H9 (cell line): ENCODE data around the gene SERINC3. TPM values are rescaled to one million over a fixed set of nuclear protein-coding genes. Genes with fewer than 3 reads are reported as not detected.

Experiments used
- DNase-seq: peaks from one replicate; pipeline ENCODE4 v3.0.0-alpha.2; 2017
- H2AFZ ChIP-seq: one replicate; pipeline ENCODE4 v1.6.1; 2013; ENCODE audit warnings: mild to moderate bottlenecking, low read length, control low read depth, moderate library complexity
- H2AK5ac ChIP-seq: 2 replicates; pipeline ENCODE4 v1.6.1; 2013; ENCODE audit warnings: low read length, control low read depth, mixed read lengths; ENCODE audit not compliant: insufficient read length
- H2BK120ac ChIP-seq: one replicate; pipeline ENCODE4 v1.6.1; 2013; ENCODE audit warnings: low read depth, mild to moderate bottlenecking, low read length, control low read depth, inconsistent platforms; ENCODE audit not compliant: poor library complexity, severe bottlenecking
- H2BK12ac ChIP-seq: 2 replicates; pipeline ENCODE4 v1.6.1; 2013; ENCODE audit warnings: low read length, control low read depth, mixed read lengths, low read depth; ENCODE audit not compliant: insufficient read length
- H2BK15ac ChIP-seq: 2 replicates; pipeline ENCODE4 v1.6.1; 2013; ENCODE audit warnings: low read depth, low read length, control low read depth
- H2BK20ac ChIP-seq: one replicate; pipeline ENCODE4 v1.6.1; 2013; ENCODE audit warnings: low read depth, mild to moderate bottlenecking, low read length, control low read depth, inconsistent platforms; ENCODE audit not compliant: poor library complexity, severe bottlenecking
- H2BK5ac ChIP-seq: 2 replicates; pipeline ENCODE4 v1.6.1; 2013; ENCODE audit warnings: low read length, control low read depth, mixed read lengths; ENCODE audit not compliant: insufficient read length
- H3K14ac ChIP-seq: 2 replicates; pipeline ENCODE4 v1.6.1; 2013; ENCODE audit warnings: low read length, control low read depth; ENCODE audit not compliant: insufficient read depth
- H3K18ac ChIP-seq: 2 replicates; pipeline ENCODE4 v1.6.1; 2013; ENCODE audit warnings: low read depth, mild to moderate bottlenecking, mixed read lengths, low read length, control low read depth; ENCODE audit not compliant: insufficient read length
- H3K23ac ChIP-seq: 2 replicates; pipeline ENCODE4 v1.6.1; 2013; ENCODE audit warnings: low read length, control low read depth, mixed read lengths, low read depth; ENCODE audit not compliant: insufficient read length
- H3K23me2 ChIP-seq: 2 replicates; pipeline ENCODE4 v1.6.1; 2013; ENCODE audit warnings: low read depth, mild to moderate bottlenecking, mixed read lengths, low read length, control low read depth; ENCODE audit not compliant: insufficient read length, poor library complexity, severe bottlenecking
- H3K27ac ChIP-seq: 2 replicates; pipeline ENCODE4 v1.5.1; 2013; ENCODE audit warnings: low read length, control low read depth, mixed read lengths, low read depth; ENCODE audit not compliant: insufficient read length
- H3K27me3 ChIP-seq: 2 replicates; pipeline ENCODE4 v1.6.1; 2013; ENCODE audit warnings: low read length, control low read depth, inconsistent platforms; ENCODE audit not compliant: insufficient read depth
- H3K4ac ChIP-seq: 2 replicates; pipeline ENCODE4 v1.6.1; 2013; ENCODE audit warnings: low read depth, mild to moderate bottlenecking, control low read depth, inconsistent platforms, low read length, moderate library complexity
- H3K4me1 ChIP-seq: 2 replicates; pipeline ENCODE4 v1.6.1; 2013; ENCODE audit warnings: low read length, control low read depth, inconsistent platforms; ENCODE audit not compliant: insufficient read depth
- H3K4me2 ChIP-seq: 2 replicates; pipeline ENCODE4 v1.6.1; 2013; ENCODE audit warnings: low read length, control low read depth, mixed read lengths; ENCODE audit not compliant: insufficient read length, insufficient read depth
- H3K56ac ChIP-seq: 2 replicates; pipeline ENCODE4 v1.6.1; 2013; ENCODE audit warnings: low read depth, mild to moderate bottlenecking, mixed read lengths, low read length, control low read depth; ENCODE audit not compliant: insufficient read length
- H3K79me1 ChIP-seq: 2 replicates; pipeline ENCODE4 v1.6.1; 2013; ENCODE audit warnings: low read depth, mild to moderate bottlenecking, moderate library complexity, low read length, control low read depth, inconsistent platforms; ENCODE audit not compliant: insufficient read depth, poor library complexity, severe bottlenecking
- H3K79me2 ChIP-seq: 2 replicates; pipeline ENCODE4 v1.6.1; 2013; ENCODE audit warnings: low read length, control low read depth, inconsistent platforms; ENCODE audit not compliant: insufficient read depth
- H3K9ac ChIP-seq: 2 replicates; pipeline ENCODE4 v1.6.1; 2013; ENCODE audit warnings: low read length, control low read depth, mixed read lengths; ENCODE audit not compliant: insufficient read length; ENCODE audit errors: extremely low read depth
- H3K9me3 ChIP-seq: one replicate; pipeline ENCODE4 v1.6.1; 2013; ENCODE audit warnings: low read depth, low read length, inconsistent platforms; ENCODE audit not compliant: control insufficient read depth
- H3T11ph ChIP-seq: one replicate; pipeline ENCODE4 v1.6.1; 2013; ENCODE audit warnings: mild to moderate bottlenecking, low read length, control low read depth, inconsistent platforms
- H4K20me1 ChIP-seq: one replicate; pipeline ENCODE4 v1.6.1; 2013; ENCODE audit not compliant: control insufficient read depth, insufficient read length, insufficient read depth
- H4K5ac ChIP-seq: 2 replicates; pipeline ENCODE4 v1.6.1; 2013; ENCODE audit warnings: low read depth, mild to moderate bottlenecking, mixed read lengths, low read length, control low read depth; ENCODE audit not compliant: insufficient read length
- H4K8ac ChIP-seq: replicated peaks from 2 replicates; pipeline ENCODE4 v1.6.1; 2013; ENCODE audit warnings: low read length, control low read depth, mixed read lengths, low read depth; ENCODE audit not compliant: insufficient read length
- H4K91ac ChIP-seq: 2 replicates; pipeline ENCODE4 v1.6.1; 2013; ENCODE audit warnings: low read depth, mild to moderate bottlenecking, moderate library complexity, mixed read lengths, low read length, control low read depth; ENCODE audit not compliant: insufficient read length
- H3K27ac Mint-ChIP-seq, 3 experiments: 2 replicates in 2 of 3; 3 replicates in 1 of 3; pipeline ENCODE4 v1.8.0; 2020 to 2021; ENCODE audit warnings: mixed read lengths in 3 of 3, mild to moderate bottlenecking in 1 of 3, moderate library complexity in 1 of 3
- H3K27me3 Mint-ChIP-seq: 2 replicates; pipeline ENCODE4 v1.8.0; 2021; ENCODE audit warnings: low read depth, mild to moderate bottlenecking, moderate library complexity, mixed read lengths
- H3K36me3 Mint-ChIP-seq, 3 experiments: 2 replicates in 2 of 3; 3 replicates in 1 of 3; pipeline ENCODE4 v1.8.0; 2020 to 2021; ENCODE audit warnings: low read depth in 3 of 3, mixed read lengths in 3 of 3; ENCODE audit not compliant: insufficient read depth in 1 of 3
- H3K4me1 Mint-ChIP-seq, 2 experiments: 2 replicates each; pipeline ENCODE4 v1.8.0; 2020; ENCODE audit warnings: mixed read lengths in 2 of 2
- H3K4me3 Mint-ChIP-seq, 2 experiments: 2 replicates in 1 of 2; 3 replicates in 1 of 2; pipeline ENCODE4 v1.8.0; 2020 to 2021; ENCODE audit warnings: mild to moderate bottlenecking in 2 of 2, mixed read lengths in 2 of 2, moderate library complexity in 1 of 2
- H3K9me3 Mint-ChIP-seq, 2 experiments: 2 replicates in 1 of 2; 3 replicates in 1 of 2; pipeline ENCODE4 v1.8.0; 2020; ENCODE audit warnings: mild to moderate bottlenecking in 2 of 2, mixed read lengths in 2 of 2, moderate library complexity in 1 of 2
- CTCF ChIP-seq: fragments of 200-600 bp; sonication (generic); conservative IDR thresholded peaks from 3 replicates; pipeline ENCODE4 v1.8.0; 2021; ENCODE audit warnings: antibody characterized with exemption, mild to moderate bottlenecking
- WGBS: extraction: QIAGEN DNeasy Blood & Tissue Kit; methylation state at CpG from one replicate; pipeline ENCODE4 v1.1.7; 2013; ENCODE audit warnings: missing lambda C conversion rate, low lambda C conversion rate, mixed read lengths; ENCODE audit not compliant: insufficient read length; ENCODE audit errors: extremely low coverage; 5-methylcytosine and 5-hydroxymethylcytosine counted together
- total RNA-seq: library from RNA; stranded (reverse); gene quantifications from 2 replicates; pipeline ENCODE4 v1.2.1, GENCODE V29; 2021

Gene SERINC3
- total RNA-seq, 1 experiment from 2014 or later = 41.5 TPM

DNA sequence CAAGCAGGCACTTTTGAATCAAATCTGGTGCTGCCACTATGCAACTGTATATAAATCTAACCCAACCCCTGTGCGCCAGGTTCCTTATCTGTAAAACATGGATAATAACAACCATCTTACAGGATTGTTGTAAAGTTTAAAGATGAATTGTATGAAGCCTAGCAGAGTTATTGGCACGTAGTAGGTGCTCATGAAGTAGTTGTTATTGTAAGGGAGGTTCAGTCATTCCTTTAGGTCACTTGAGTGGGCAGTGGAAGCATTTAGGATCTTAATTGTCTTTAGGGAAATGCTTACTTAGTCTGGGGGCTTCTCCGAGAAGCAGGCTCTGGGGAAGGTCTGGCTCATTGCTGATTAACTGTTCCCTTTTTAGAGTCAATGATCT is 30.7 kb upstream of the SERINC3 start:
- no peak overlapping the region for H3T11ph ChIP-seq
- no peak overlapping the region for H2BK5ac ChIP-seq
- no peak overlapping the region for H3K4me2 ChIP-seq
- no peak overlapping the region for H3K27ac ChIP-seq
- H2BK120ac ChIP-seq = no peak overlapping the region
- H3K79me1 ChIP-seq = no peaks in the 10 kb centered on the region
- no peak overlapping the region for H3K14ac ChIP-seq
- H3K4ac ChIP-seq = no peak overlapping the region
- H3K23ac ChIP-seq = no peak overlapping the region
- H4K20me1 ChIP-seq = no peaks in the 10 kb centered on the region
- H3K4me1 ChIP-seq = no peaks in the 10 kb centered on the region
- no peak overlapping the region for H2BK12ac ChIP-seq
- H3K9me3 ChIP-seq = no peaks in the 10 kb centered on the region
- H2AFZ ChIP-seq = no peak overlapping the region
- no peak overlapping the region for H3K9ac ChIP-seq
- Mint-ChIP-seq H3K9me3 (no peaks in the 10 kb centered on the region), H3K36me3 (no peaks in the 10 kb centered on the region), H3K27ac (no peak overlapping the region), H3K27me3 (no peaks in the 10 kb centered on the region; the same call in 1 of the 2 replicates), H3K4me3 (no peak overlapping the region), H3K4me1 (peaks cover under 1 to 3% of the 10 kb centered on the region in 2 experiments; a peak in 1 of 4 replicates)
- no peak overlapping the region for H3K56ac ChIP-seq
- H3K27me3 ChIP-seq = no peaks in the 10 kb centered on the region
- H4K5ac ChIP-seq = no peak overlapping the region
- no peak overlapping the region for H2BK20ac ChIP-seq
- H2BK15ac ChIP-seq = no peak overlapping the region
- DNase-seq = no peak
- no peak overlapping the region for H3K18ac ChIP-seq
- no peak for TF ChIP-seq CTCF
- no CpG with 5 or more reads among the region's 3 CpGs for WGBS
- H3K79me2 ChIP-seq = 0 out of 2 replicates have a peak, but pooled peaks cover 3% of the 10 kb centered on the region
- H4K91ac ChIP-seq = no peak overlapping the region
- no peak overlapping the region for H4K8ac ChIP-seq
- H3K23me2 ChIP-seq = no peaks in the 10 kb centered on the region
- H2AK5ac ChIP-seq = no peak overlapping the region
